ENCODE measurements around the gene TBC1D2B.
"Not testable (repeated sequence)": the region's sequence is repeated elsewhere in the genome, so short reads cannot be mapped to it uniquely, and the experiment has no call there.

TBC1D2B gene

DNA sequence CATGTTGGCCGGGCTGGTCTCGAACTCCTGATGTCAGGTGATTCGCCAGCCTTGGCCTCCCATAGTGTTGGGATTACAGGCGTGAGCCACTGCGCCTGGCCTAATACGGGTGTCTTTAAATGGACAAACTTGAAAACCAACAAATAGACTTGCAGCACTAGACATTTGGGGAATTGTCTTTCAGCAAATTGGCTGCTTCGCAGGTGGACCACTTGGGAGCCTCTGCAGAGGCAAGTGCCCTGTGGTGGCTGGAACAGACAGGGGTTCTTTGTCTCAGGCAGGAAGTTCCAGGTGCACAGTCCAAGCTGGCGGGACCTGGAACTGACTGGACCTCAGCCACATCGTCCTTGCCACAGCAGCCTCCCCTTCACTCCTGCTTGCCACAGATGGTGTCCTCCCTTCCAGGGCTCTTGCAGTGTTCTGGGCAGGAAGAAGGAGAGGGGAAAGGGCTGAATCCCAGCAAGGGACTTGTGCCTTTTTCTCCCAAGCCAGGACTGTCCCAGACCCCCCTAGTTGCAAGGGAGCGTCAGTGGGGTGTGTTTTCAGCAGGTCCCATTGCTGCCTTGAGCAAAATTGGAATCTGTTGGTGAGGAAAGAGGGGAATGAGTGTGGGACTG, 94.3 kb downstream of the TBC1D2B start:
- no peak overlapping the region for H3K14ac ChIP-seq (ENCODE audit: low read length)
- WGBS (ENCODE audit: extremely low coverage, insufficient coverage, insufficient read length) = no CpG with 5 or more reads among the region's 10 CpGs
- H3K4me1 ChIP-seq (ENCODE audit: control insufficient read depth in 1 of 2, insufficient read depth in 2 of 2, low read length in 2 of 2) = peaks cover 0 to 2% of the 10 kb centered on the region in 2 experiments

DNA sequence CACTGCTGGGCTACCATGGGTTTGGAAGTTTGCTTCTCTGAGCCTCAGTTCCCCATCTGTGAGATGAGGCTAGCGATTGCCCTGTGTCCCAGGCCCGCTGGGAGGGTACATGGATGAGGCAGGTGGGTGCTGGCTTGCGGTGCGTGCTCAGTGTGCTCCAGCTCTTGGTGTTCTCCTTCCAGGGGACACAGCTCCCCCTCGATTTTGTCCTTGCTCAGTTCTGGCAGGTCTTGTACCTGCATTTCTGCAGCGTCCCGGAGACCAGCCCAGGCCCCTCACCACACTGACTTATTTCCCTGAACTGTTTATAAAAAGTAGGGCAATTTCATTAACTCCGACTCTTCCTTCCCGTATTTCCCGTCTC, 95.4 kb downstream of the TBC1D2B start:
- no peaks in the 10 kb centered on the region for H3K9me3 ChIP-seq (ENCODE audit: insufficient read depth, low read depth, low read length)
- no peak overlapping the region for H3K4me2 ChIP-seq (ENCODE audit: low read length)
- H4K91ac ChIP-seq (ENCODE audit: low read depth, low read length) = no peak overlapping the region
- no peak overlapping the region for H2BK12ac ChIP-seq (ENCODE audit: low read length)
- no peak overlapping the region for H3K23ac ChIP-seq (ENCODE audit: low read length)
- no CpG with 5 or more reads among the region's 10 CpGs for WGBS (ENCODE audit: extremely low coverage, insufficient coverage, insufficient read length)
- H3K18ac ChIP-seq (ENCODE audit: low read length) = no peak overlapping the region
- no peaks in the 10 kb centered on the region for H3K79me1 ChIP-seq (ENCODE audit: low read length)
- H3K27me3 ChIP-seq (ENCODE audit: insufficient read depth, low read length) = no peaks in the 10 kb centered on the region
- H2BK5ac ChIP-seq (ENCODE audit: low read depth, low read length, poor library complexity) = no peak overlapping the region
- H3K4ac ChIP-seq (ENCODE audit: low read depth, low read length) = no peak overlapping the region
- H3K27ac ChIP-seq (ENCODE audit: low read depth, low read length) = no peak overlapping the region
- no peak overlapping the region for H3K14ac ChIP-seq (ENCODE audit: low read length)
- H3K36me3 ChIP-seq (ENCODE audit: control insufficient read depth in 1 of 2, insufficient read depth in 2 of 2, low read length in 2 of 2) = no peaks in the 10 kb centered on the region
- no peak overlapping the region for H3K4me3 ChIP-seq (ENCODE audit: low read depth, low read length)
- DNase-seq = no peak
- H2BK120ac ChIP-seq (ENCODE audit: insufficient read depth, low read length, poor library complexity) = no peak overlapping the region
- no peak overlapping the region for H2AK5ac ChIP-seq (ENCODE audit: low read length)
- no peak overlapping the region for H2AFZ ChIP-seq (ENCODE audit: insufficient read depth, low read length, poor library complexity)
- no peak overlapping the region for H4K12ac ChIP-seq (ENCODE audit: low read depth, low read length)
- H3K79me2 ChIP-seq (ENCODE audit: control insufficient read depth, insufficient read depth, low read length, poor library complexity) = no peaks in the 10 kb centered on the region
- no peak overlapping the region for H4K8ac ChIP-seq (ENCODE audit: low read depth, low read length)
- H3K4me1 ChIP-seq (ENCODE audit: control insufficient read depth in 1 of 2, insufficient read depth in 2 of 2, low read length in 2 of 2) = peaks cover 0 to 2% of the 10 kb centered on the region in 2 experiments
- no peak overlapping the region for H3K9ac ChIP-seq (ENCODE audit: low read length)

More for the DNA sequence above, 94.3 kb downstream of the TBC1D2B start:
- Histone ChIP-seq H4K12ac (ENCODE audit: low read depth, low read length) (no peak overlapping the region), H2BK12ac (ENCODE audit: low read length) (no peak overlapping the region), H4K8ac (ENCODE audit: low read depth, low read length) (no peak overlapping the region), H4K91ac (ENCODE audit: low read depth, low read length) (no peak overlapping the region), H2BK120ac (ENCODE audit: insufficient read depth, low read length, poor library complexity) (no peak overlapping the region), H3K27me3 (ENCODE audit: insufficient read depth, low read length) (no peaks in the 10 kb centered on the region), H3K79me2 (ENCODE audit: control insufficient read depth, insufficient read depth, low read length, poor library complexity) (no peaks in the 10 kb centered on the region), H3K9ac (ENCODE audit: low read length) (no peak overlapping the region), H2AFZ (ENCODE audit: insufficient read depth, low read length, poor library complexity) (no peak overlapping the region), H3K9me3 (ENCODE audit: insufficient read depth, low read depth, low read length) (no peaks in the 10 kb centered on the region), H3K4ac (ENCODE audit: low read depth, low read length) (no peak overlapping the region), H3K79me1 (ENCODE audit: low read length) (no peaks in the 10 kb centered on the region), H3K23ac (ENCODE audit: low read length) (no peak overlapping the region), H3K36me3 (ENCODE audit: control insufficient read depth in 1 of 2, insufficient read depth in 2 of 2, low read length in 2 of 2) (no peaks in the 10 kb centered on the region), H3K18ac (ENCODE audit: low read length) (no peak overlapping the region), H3K4me2 (ENCODE audit: low read length) (no peak overlapping the region), H2BK5ac (ENCODE audit: low read depth, low read length, poor library complexity) (no peak overlapping the region), H3K27ac (ENCODE audit: low read depth, low read length) (no peak overlapping the region), H2AK5ac (ENCODE audit: low read length) (no peak overlapping the region), H3K4me3 (ENCODE audit: low read depth, low read length) (no peak overlapping the region)
- no peak for DNase-seq

DNA sequence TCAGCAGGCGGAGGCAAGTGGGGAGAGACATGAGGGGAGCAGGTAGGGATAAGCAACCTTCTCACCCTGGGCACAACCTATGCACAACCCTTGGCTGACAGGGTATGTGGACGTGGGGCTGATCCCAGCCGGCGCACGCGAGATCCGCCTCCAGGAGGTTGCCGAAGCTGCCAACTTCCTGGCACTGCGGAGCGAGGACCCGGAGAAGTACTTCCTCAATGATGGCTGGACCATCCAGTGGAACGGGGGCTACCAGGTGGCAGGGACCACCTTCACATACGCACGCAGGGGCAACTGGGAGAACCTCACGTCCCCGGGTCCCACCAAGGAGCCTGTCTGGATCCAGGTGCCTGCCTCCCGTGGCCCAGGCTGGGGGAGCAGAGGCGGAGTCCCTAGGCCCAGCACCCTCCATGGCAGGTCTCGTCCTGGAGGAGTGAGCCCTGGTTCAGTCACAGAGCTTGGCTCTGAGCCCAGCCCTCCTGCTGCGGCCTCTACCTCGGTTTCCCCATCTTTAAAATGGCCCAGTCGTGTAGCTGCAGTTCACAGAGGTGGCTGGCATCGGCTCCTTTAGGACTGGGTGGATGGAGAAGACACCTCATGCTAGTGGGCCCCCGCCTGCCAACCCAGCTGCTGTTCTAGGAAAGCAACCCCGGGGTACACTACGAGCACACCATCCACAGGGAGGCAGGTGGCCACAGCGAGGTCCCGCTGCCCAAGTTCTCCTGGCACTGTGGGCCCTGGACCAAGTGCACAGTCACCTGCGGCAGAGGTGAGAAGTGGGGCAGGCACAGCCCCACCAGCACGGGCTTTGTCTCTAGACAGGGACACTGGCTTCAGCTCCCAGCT, 96.0 kb downstream of the TBC1D2B start:
- no peak overlapping the region for H4K8ac ChIP-seq (ENCODE audit: low read depth, low read length)
- no peak overlapping the region for H2BK120ac ChIP-seq (ENCODE audit: insufficient read depth, low read length, poor library complexity)
- no peak overlapping the region for H3K4ac ChIP-seq (ENCODE audit: low read depth, low read length)
- no peak overlapping the region for H4K91ac ChIP-seq (ENCODE audit: low read depth, low read length)
- H3K23ac ChIP-seq (ENCODE audit: low read length) = no peak overlapping the region
- H3K4me1 ChIP-seq (ENCODE audit: control insufficient read depth in 1 of 2, insufficient read depth in 2 of 2, low read length in 2 of 2) = peaks cover 0 to 2% of the 10 kb centered on the region in 2 experiments
- H3K79me2 ChIP-seq (ENCODE audit: control insufficient read depth, insufficient read depth, low read length, poor library complexity) = no peaks in the 10 kb centered on the region
- H3K18ac ChIP-seq (ENCODE audit: low read length) = no peak overlapping the region
- no peak overlapping the region for H3K4me3 ChIP-seq (ENCODE audit: low read depth, low read length)
- no peak overlapping the region for H3K14ac ChIP-seq (ENCODE audit: low read length)
- H3K9me3 ChIP-seq (ENCODE audit: insufficient read depth, low read depth, low read length) = no peaks in the 10 kb centered on the region
- no peak overlapping the region for H2AFZ ChIP-seq (ENCODE audit: insufficient read depth, low read length, poor library complexity)
- H3K9ac ChIP-seq (ENCODE audit: low read length) = no peak overlapping the region
- H3K27ac ChIP-seq (ENCODE audit: low read depth, low read length) = no peak overlapping the region
- no peaks in the 10 kb centered on the region for H3K27me3 ChIP-seq (ENCODE audit: insufficient read depth, low read length)
- no CpG with 5 or more reads among the region's 30 CpGs for WGBS (ENCODE audit: extremely low coverage, insufficient coverage, insufficient read length)
- H3K36me3 ChIP-seq (ENCODE audit: control insufficient read depth in 1 of 2, insufficient read depth in 2 of 2, low read length in 2 of 2) = no peaks in the 10 kb centered on the region
- no peak overlapping the region for H2BK12ac ChIP-seq (ENCODE audit: low read length)
- DNase-seq = no peak
- H2BK5ac ChIP-seq (ENCODE audit: low read depth, low read length, poor library complexity) = no peak overlapping the region
- no peak overlapping the region for H4K12ac ChIP-seq (ENCODE audit: low read depth, low read length)
- peaks cover 2% of the 10 kb centered on the region for H3K79me1 ChIP-seq (ENCODE audit: low read length)
- no peak overlapping the region for H3K4me2 ChIP-seq (ENCODE audit: low read length)
- no peak overlapping the region for H2AK5ac ChIP-seq (ENCODE audit: low read length)

DNA sequence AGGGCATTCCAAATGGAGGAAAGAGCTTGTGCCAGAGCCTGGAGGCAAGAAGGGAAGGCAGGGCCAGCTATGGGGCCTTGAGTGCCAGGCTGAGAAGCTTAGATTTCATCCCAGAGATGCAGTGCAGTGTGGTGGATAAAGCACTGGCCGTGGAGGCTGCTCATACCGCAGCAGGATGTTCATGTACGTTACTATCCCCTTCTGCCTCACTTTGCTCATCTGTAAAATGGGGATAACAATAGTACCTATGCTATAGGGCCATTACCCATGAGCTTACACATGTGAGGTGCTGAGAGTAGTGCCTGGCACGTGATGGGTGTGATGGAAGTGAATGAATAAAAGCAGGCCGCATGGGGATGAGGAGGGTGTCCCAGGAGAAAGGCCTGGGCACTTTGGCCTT, 96.8 kb downstream of the TBC1D2B start:
- not testable (repeated sequence) for H3K79me1 ChIP-seq (ENCODE audit: low read length); H3K4me2 ChIP-seq (ENCODE audit: low read length); H3K79me2 ChIP-seq (ENCODE audit: control insufficient read depth, insufficient read depth, low read length, poor library complexity); H3K9ac ChIP-seq (ENCODE audit: low read length); DNase-seq; H3K4ac ChIP-seq (ENCODE audit: low read depth, low read length); H2BK5ac ChIP-seq (ENCODE audit: low read depth, low read length, poor library complexity); H3K27me3 ChIP-seq (ENCODE audit: insufficient read depth, low read length); H3K4me1 ChIP-seq (ENCODE audit: control insufficient read depth in 1 of 2, insufficient read depth in 2 of 2, low read length in 2 of 2); H3K27ac ChIP-seq (ENCODE audit: low read depth, low read length); H3K4me3 ChIP-seq (ENCODE audit: low read depth, low read length); H4K8ac ChIP-seq (ENCODE audit: low read depth, low read length); H4K91ac ChIP-seq (ENCODE audit: low read depth, low read length); H2BK12ac ChIP-seq (ENCODE audit: low read length); H4K12ac ChIP-seq (ENCODE audit: low read depth, low read length); H2AFZ ChIP-seq (ENCODE audit: insufficient read depth, low read length, poor library complexity); H3K18ac ChIP-seq (ENCODE audit: low read length); H3K9me3 ChIP-seq (ENCODE audit: insufficient read depth, low read depth, low read length); H2BK120ac ChIP-seq (ENCODE audit: insufficient read depth, low read length, poor library complexity); H2AK5ac ChIP-seq (ENCODE audit: low read length); H3K14ac ChIP-seq (ENCODE audit: low read length); H3K23ac ChIP-seq (ENCODE audit: low read length); H3K36me3 ChIP-seq (ENCODE audit: control insufficient read depth in 1 of 2, insufficient read depth in 2 of 2, low read length in 2 of 2)
- WGBS (ENCODE audit: extremely low coverage, insufficient coverage, insufficient read length) = no CpG with 5 or more reads among the region's 5 CpGs

Measured in trophoblast cell (in vitro differentiated cells and primary cell).